CD4-positive, alpha-beta T cell treated with Interferon gamma for 1 hour (primary cell): ENCODE data around the gene TTLL8.
"Not testable (repeated sequence)": the region's sequence is repeated elsewhere in the genome, so short reads cannot be mapped to it uniquely, and the experiment has no call there.

Source experiments
- DNase-seq: peaks from one replicate; pipeline ENCODE4 v3.0.0-alpha.2; 2020

The TTLL8 gene

GRCh38 chr22:49999063-49999945 lies 58.8 kb downstream of the TTLL8 start:
- no peak for DNase-seq

DNA sequence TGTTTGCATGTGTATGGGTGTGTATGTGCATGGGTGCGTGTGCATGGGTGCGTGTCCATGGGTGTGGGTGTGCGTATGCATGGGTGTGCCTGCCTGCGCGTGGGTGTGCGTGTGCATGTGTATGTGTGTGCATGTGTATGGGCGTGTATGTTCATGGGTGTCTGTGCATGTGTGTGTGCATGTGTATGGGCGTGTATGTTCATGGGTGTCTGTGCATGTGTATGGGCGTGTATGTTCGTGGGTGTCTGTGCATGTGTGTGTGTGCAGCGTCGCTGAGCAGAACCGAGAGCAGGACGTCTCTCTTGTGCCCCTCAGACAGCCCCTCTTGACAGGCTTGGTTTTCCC lies 59.4 kb downstream of the TTLL8 start:
- no peak for DNase-seq

DNA sequence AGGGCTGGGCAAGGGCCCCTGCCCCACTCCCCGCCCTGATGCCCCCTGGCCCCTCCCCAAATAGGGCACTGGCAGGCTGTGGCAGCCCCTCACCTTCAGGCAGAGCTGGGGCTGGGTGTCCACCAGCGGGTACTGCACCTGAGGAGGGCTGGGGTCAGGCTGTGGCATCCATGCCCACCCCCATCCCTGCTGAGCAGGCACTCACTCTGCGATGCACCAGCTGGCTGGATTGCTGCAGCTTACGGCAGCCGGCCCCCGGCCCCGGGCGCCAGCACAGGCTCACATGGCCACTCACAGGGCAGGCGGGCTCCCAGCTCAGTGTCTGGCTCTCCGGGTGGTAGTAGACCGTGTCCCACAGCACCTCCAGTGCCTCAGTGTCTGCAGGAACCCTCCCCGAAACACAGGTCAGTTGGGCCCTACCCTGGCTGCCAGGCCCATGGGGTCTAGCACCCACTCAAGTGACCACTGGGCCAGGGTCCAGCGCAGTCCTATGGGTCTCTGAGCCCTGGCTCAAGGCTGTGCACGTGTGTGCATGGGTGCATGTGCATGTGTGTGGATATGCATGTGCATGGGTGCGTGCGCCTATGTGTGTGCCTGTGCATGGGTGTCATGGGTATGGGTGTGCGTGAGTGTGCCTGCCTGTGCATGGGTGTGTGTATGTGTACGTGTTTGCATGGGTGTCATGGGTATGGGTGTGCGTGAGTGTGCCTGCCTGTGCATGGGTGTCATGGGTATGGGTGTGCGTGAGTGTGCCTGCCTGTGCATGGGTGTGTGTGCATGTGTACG lies 60.0 kb downstream of the TTLL8 start:
- no peak for DNase-seq

- no peak for DNase-seq
Observed at GRCh38 chr22:49997251-49997599, 60.9 kb downstream of the TTLL8 start.

- no peak for DNase-seq
Observed at GRCh38 chr22:49996518-49997250, 61.4 kb downstream of the TTLL8 start.

DNA sequence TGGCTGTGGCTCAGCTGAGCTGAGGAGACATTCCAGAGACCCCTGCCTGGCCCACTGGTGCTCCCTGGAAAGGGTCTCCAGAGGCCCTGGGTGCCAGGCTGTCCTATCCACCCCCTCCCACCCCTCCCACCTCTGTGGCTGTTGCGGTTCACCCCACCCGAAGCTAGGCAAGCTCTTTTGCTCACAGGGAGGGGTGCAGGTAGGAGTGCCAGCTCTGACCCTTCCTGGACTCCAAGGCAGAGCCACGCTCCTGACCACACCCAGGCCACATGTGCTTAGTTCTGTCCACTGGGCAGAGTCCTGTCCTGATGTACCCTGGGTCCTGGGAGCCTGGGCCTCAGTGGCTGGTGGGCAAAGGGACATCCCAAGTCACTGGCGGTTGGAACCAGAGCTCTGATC lies 62.0 kb downstream of the TTLL8 start:
- no peak for DNase-seq

DNA sequence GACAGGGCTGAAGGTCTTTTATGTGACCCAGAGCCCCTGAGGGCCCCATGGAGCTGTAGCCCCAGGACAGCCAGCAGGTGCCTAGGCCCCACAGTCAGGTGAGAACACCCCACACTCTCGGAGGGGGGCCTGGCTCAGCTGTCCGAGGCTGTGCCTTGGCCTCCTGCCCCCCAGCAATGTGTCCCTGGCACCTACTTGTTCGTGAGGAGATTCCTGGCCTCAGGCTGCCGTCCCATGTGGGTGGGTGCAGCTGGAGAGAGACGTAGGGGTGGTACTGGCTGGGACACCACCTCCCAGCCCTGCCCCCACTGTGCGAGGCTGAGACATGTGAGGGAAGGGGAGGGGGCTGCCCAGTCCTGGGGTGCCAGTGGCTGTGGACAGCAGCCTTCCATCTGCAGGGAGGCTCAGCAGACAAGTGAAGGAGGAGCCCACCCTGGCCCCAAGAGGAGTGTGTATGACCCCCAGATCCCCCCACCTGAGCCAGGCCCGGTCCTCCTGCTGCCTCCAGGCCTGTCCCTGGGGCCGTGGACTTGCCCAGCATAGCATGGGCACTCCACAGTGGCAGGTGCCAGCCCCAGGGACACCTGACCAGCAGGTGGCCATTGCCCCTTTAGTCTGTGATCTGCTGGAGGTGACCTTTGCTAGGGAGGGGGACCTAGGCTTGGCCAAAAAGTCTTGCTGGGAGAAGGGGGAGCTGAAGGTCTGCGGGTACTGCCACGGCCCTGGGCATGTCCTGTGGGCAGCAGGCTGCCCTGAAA lies 62.6 kb downstream of the TTLL8 start:
- DNase-seq, result no peak

DNA sequence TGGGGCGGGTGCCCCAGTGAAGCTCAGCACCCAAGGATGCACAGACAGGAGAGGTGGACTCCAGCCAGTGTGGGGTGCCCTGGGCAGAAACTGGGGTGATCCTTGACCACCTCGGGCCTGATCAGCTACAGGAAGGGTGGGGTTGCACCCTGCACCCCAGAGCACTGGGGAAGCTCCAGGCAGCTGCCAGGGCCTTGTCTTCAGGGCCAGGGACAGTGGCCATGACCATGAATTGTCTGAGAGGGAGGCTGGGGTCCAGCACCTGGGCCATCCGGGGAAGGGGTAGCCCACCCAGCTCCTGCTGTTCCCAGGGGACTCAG lies 63.1 kb downstream of the TTLL8 start:
- DNase-seq, result no peak

- DNase-seq, result no peak
Observed at GRCh38 chr22:49994361-49995040, 63.6 kb downstream of the TTLL8 start.

GRCh38 chr22:49993649-49994360 lies 64.3 kb downstream of the TTLL8 start:
- no peak for DNase-seq

DNA sequence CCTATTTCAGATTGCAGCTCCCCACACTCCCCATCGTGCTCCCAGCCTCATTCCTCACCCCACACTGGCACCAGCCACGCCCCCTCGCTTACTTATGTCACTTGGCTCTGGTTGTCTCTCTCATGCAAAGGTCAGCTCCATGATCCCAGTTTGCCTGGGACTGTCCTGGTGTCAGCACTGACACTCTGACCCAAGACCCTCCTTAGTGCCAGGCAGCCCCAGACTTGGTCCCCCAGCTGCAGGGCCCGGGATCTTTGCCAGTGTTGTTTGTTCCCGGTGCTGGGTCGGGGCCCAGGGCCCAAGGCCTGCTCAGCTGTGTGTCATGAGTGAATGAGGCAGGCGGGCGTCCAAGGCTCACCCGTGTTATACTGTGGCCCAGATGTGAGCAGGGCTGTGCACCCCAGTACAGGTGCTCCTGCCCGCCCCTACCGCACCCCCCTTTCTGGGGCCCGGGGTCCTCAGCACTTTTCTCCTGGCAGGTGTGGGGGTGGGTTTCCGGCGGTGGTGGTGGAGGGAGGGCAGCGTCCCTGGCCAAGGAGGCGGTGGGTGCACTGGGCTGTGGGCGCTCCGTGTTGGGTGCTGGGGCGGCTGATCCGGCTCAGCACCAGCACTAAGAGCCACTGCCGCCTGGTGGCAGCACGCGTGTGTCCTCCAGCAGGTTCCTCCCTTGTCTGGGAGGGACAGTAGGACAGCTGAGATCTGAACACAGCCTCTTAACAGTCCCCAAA lies 65.0 kb downstream of the TTLL8 start:
- peak; percentile 73 for DNase-seq

GRCh38 chr22:49991907-49992533 lies 66.1 kb downstream of the TTLL8 start:
- DNase-seq, result no peak

GRCh38 chr22:49991167-49991566 lies 66.9 kb downstream of the TTLL8 start:
- no peak for DNase-seq

DNA sequence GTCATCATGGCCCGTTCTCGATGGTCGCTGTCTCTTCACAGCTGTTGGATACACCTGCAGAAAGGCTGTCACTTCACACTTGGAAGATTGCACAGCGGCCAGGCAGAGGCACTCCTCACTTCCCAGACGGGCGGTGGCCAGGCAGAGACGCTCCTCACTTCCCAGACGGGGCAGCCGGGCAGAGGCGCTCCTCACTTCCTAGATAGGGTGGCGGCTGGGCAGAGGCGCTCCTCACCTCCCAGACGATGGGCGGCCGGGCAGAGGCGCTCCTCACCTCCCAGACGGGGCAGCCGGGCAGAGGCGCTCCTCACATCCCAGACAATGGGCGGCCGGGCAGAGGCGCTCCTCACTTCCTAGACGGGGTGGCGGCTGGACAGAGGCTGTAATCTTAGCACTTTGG lies 68.3 kb downstream of the TTLL8 start:
- not testable (repeated sequence) for DNase-seq

DNA sequence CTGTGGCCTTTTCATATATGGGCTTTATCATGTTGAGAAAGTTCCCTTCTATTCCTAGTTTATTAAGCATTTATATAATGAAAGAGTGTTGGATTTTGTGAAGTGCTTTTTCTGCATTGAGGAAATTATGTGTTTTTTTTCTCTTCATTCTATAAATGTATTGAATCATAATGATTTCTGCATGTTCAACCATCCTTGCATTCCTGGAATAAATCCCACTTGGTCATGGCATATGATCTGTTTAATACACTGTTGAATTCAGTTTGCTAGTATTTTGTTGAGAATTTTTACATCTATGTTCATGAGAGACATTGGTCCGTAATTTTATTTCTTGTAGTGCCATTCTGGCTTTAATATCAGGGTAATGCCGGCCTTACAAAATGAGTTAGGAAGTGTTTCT lies 71.8 kb downstream of the TTLL8 start:
- DNase-seq, result no peak

GRCh38 chr22:49983148-49984042 lies 74.7 kb downstream of the TTLL8 start:
- DNase-seq, result peak; percentile 46

- DNase-seq, result not testable (repeated sequence)
Observed at GRCh38 chr22:49981799-49982198, 76.3 kb downstream of the TTLL8 start.

GRCh38 chr22:49979587-49980264 lies 78.4 kb downstream of the TTLL8 start:
- DNase-seq, result no peak

- DNase-seq, result no peak
Observed at GRCh38 chr22:49977578-49977977, 80.5 kb downstream of the TTLL8 start.
